Ureter (tissue), 1 donor: ENCODE data around the gene SLCO2A1. TPM values are rescaled to one million over a fixed set of nuclear protein-coding genes. Genes with fewer than 3 reads are reported as not detected.

Experiments
- DNase-seq: peaks from one replicate; pipeline ENCODE4 v3.0.0-alpha.2; 2020; ENCODE audit warnings: low spot score
- total RNA-seq: library from RNA; stranded (reverse); gene quantifications from one replicate; pipeline ENCODE4 v1.2.4, GENCODE V29; 2023
- donor health status: DM: yes; HTN: yes; CAD: no.

SLCO2A1 gene
- total RNA-seq, 1 donor from 2014 or later: 89.1 TPM

GRCh38 chr3:133949438-133949837 lies 80.3 kb downstream of the SLCO2A1 start:
- no peak for DNase-seq

GRCh38 chr3:133948996-133949395 lies 80.7 kb downstream of the SLCO2A1 start:
- no peak for DNase-seq

- DNase-seq: no peak
Observed at GRCh38 chr3:133948131-133948810, 81.5 kb downstream of the SLCO2A1 start.

- no peak for DNase-seq
Observed at GRCh38 chr3:133945381-133946095, 84.2 kb downstream of the SLCO2A1 start.

DNA sequence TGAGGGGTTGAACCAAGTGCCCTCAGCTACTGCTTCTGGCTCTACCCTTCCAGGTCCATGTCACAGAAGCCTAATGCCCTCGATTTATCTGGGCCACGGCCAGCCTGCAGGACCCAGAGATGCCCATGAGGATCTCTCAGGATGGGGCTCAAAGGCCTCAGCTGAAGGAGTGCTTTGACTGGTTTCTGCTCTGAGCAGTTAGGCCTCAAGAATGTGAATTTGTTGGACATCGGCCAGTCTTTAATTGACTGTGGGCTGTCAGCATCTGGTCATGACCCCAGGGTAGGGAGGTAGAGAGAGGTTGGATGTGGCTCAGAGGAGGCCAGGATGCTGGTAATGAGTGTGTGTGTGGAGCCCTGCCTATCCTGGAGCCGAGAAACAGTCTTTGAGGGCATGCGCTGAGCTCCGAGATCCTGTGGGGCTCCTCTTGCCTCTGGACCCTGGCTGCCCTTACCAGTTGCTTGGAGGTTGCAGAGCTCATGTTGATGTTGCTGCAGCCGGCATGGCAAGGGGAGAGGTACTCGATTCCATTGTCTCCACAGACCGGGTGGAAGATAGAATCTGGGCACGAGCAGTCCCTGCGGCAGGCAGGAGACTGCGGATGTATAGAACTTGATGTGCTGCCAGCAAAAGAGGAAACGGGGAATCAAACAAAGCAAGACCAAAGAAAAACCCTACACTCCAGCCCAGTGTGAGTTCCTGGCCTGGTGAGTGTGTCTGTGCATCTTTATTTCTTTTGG lies 84.9 kb downstream of the SLCO2A1 start:
- no peak for DNase-seq

DNA sequence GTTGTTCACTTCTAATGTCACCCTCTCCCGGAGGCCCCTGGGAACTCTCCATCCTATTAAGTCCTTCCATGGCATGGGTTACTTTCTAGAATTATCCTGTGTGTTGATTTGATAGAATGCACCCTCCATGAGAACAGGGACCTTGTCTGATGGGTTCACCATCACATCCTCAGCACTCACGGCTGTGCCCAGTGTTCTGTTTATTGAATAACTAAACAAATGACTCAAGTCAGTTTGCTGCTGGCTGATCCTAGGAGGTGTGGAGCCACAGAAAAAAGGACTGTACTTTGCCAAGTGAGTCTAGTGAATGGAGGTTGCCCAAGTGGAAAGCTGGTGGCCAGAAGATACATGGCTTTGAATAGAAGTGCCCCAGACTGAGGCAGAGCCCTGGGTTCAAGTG lies 85.5 kb downstream of the SLCO2A1 start:
- DNase-seq: no peak

- no peak for DNase-seq
Observed at GRCh38 chr3:133943639-133944141, 86.0 kb downstream of the SLCO2A1 start.

DNA sequence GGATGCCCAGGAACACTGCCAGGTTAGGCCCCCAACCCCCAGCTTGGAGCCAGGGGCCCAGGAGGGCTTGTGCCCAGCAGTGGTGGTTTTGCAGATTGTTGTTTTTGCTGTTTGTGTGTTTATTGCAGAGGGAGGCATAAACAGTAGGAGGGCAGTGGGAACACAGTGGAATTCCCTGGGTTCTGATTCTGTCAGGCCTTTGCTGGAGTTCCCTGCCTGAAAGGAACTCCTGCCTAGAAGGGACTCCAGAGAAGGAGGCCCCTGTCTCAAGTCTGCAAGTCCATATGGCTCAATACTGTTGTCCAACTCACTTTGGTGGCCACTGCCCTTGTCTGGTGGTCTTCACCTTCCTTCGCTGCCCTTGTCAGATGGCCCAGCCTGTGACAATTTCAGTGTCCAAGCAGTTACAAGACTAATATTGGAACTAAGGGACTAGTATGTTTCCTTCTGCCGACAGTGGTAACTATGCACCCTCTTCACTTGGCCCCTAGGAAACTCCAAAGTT lies 86.6 kb downstream of the SLCO2A1 start:
- DNase-seq: no peak

DNA sequence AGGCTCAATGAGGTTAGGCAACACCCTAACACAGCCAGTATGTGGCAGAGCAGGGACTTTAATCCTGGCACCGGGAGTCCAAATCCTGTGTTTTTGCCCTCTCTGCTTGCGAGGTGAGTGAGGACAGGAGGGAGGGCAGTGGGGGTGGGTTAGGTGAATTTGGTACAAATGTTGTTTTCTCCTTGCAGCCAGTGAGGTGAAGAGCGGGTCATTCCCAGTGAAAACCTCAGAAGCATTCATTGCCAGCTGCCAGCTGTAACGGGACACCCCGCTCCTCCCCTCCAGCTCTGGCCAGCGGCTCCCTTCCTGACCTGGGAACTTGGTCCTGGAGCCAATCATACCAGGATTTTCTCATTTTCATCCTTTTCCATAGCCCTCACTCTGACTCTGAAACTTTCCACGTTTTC lies 88.3 kb downstream of the SLCO2A1 start:
- DNase-seq: peak; percentile 40

DNA sequence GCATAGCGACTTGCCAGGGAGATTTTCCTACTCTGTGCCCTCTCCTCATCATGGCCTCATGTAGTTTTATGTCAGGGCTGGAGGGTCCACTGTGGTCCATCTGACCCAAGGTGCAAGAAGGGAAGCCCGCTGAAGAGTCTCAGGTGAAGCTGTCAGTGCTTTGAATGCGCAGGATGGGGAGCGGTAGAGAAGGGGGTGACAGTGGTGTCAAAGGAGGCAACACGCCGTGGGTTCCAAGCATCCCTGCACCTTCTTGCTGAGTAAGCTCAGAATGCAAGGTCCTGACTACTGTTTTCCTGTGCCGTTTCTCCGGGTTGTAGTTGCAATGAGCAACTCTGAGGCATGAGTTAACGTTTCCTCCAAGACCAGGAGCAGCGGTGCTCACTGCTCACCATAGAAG lies 89.2 kb downstream of the SLCO2A1 start:
- peak; percentile 37 for DNase-seq

GRCh38 chr3:133939463-133939835 lies 90.3 kb downstream of the SLCO2A1 start:
- DNase-seq: peak; percentile 30

DNA sequence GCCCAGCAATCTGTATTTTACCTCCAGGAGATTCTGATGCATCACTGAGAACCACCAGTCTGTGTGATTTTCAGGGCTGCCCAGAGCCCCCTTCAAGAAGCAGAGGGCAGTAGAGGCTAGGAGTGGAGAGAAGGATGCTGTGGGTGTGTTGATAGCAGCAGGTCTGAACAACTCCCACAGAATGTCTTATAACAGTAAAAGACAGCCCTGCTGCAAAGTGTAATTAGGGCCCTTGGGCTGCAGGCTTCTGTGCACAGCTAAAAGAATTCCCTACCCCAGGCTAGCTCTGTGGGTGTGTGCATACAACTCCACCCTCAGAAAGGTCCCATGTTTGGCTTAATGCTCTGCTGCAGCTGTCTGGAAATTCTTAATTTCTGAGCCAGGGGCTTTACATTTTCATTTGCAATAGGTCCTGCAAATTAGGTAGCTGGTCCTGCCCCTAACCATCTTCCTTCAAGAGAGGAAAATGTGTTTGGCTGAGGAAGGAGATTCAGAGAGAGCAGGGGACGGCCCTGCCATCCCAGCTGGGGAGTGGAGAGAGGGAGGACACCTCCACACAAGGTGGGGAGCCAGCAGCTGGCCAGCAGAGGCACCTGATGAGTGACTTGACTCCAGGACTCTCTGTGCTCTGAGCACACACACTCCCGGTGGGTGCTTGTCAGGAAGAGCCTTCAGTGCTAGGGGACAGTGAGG lies 90.8 kb downstream of the SLCO2A1 start:
- DNase-seq: peak; percentile 35

DNA sequence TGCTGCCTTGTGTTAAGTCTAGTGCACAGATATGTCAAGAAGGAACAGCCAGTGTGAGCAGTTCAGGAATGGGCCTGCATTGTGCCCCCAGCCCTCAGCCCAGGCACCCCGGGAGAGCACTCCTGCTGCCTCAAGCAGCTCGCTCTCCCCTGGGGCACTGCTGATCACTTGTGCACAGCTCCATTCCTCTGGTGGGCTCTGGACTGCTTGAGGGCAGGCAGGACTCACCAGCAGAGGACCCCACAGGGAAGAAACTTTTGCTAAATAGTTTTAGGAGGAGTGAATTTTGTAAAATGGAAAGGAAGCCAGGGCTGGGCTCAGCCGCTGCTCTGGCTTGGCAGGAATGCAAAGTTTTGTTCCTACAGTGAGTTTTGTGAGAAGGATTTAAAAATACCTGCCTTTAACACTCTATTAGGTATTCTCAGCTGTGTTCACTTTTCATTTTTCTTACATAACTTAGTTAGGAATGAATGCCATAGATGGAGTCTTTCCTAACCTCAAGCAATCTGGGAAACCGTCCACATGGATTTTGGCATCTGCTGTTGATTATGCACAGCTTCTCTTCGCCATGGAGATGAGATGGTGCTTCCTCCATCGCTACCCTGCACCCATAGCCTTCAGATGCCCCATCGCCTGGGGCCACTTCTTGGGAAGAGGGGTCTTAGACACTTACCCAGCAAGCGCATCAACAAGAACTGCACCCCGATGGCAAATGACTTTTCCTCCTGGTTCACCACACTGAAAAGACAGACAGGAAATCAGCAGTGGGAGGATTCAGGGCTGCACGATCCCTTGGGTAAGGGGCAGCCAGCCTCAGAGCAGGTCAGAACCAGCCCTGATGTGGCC lies 91.7 kb downstream of the SLCO2A1 start:
- no peak for DNase-seq

DNA sequence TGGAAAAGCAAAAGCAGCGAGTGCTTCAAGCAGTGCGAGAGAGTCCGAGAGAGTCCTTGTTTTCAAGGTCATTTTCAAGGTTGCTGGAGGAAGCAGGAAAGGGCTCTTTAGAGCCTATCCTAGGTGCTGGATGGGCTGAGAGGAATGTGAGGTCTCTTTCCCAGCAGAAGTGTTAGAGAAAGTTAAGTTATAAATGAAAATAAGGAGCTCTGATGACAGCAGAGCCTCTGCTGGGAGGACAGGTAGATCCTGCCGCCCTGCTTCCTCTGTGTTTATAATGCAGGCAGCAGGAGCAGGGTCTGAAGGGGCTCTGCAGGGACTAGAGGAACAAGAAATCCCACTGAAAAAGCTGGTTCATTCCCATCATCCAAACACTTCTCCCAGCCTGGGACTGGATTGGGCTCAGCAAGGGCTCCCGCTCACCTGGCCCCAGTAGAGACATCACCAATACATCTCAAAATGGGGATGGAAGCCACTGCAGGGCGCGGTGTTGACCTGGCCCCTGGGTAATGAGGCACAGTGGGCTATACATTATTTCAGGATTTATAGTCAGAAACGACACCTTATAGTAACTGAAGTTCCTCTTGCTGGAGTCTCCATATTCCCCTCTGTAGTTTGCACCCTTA lies 92.6 kb downstream of the SLCO2A1 start:
- no peak for DNase-seq

- DNase-seq: no peak
Observed at GRCh38 chr3:133935843-133936769, 93.6 kb downstream of the SLCO2A1 start.

DNA sequence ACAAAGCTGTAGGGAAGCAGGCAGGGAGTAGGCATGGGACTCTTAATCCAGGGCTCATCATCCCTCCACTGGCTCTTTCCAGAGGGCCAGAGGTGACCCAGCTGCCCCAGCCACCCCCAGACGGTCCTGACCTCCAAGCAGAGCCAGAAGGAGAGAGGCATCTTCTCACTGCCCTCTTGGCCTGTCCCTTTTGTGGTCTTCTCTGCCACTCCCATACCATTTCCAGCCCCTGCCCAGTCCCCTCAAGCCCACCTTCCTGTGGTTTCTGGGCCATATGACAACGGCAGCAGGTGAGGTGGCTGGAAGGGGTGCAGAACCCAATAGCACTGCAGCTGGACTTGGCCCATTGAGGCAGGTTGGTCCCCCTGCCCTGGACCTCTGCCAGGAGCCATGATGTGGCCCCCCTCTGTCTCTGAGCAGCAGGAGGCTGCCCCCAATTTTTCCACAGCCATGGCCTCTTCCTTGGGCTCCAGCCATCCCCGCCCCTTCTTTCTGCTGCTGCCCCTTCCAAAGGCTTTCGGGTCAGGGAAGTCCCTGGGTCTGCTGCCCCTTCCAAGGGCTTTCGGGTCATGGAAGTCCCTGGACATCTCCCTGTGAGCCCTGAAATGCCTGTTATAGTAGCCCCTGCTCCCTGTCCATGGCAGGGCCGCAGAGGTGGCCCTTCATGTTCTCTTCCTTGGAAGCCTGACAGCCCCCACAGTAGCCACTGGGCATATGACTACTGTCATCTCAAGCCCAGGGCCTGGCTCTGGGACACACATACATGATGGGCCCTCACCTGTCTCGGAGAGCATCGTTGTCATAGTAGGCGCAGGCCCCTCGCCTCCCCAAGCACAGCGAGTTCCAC lies 94.5 kb downstream of the SLCO2A1 start:
- no peak for DNase-seq

DNA sequence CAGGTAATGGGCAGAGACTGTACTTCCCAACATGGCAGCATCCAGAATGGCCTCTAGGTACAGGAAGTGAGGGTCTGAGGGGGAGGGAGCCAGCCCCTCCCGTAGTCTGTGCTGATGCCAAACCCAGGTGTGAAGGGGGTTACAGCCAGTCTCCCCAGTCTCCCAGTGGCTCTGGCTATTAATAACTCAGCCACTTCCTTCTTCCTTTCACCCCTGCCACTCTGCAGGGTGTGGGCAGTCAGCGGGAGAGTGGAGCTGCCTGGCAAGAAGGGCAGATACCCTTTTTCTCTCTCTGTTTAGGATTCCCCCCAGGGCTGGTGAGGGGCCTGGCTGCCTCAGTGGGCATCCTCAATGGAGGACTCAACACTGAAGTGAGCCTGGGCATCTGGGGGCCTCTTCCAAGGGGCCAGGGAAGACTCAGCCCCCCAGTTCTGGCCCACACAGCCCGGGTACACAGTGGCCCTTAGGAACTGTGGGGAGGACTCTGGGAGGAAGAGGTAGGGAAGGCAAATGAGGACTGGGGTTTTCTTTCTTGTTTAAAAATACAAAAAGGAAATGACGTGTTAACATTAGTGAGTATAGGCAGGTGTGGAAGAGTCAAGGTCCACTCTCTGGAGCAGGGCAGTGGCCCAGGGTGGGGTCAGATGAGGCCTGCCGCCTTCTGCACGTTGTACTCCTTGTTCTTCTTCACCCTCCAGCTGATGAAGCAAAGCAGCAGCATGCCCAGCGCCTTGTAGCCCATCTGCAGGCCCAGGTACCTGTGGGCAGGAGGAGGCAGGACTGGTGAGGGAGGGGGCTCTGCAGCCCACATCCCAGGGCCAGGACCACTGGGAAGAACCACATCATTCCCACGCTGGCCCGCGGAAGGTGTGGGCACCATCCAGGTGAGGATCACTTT lies 95.4 kb downstream of the SLCO2A1 start:
- DNase-seq: no peak
